A673 (cell line): Measurements from ENCODE around the gene TRPV2. TPM values are rescaled to one million over a fixed set of nuclear protein-coding genes. Genes with fewer than 3 reads are reported as not detected.

ENCODE experiments used
- BruUV-seq: library from RNA; stranded (reverse); fragments of 400-500 nt; replicated peaks from 2 replicates; lab custom pipeline; 2021; lab: Mats Ljungman, UMichigan
- CTCF ChIA-PET: fragments of 300-600 bp; sonication (Branson Sonifier 250); formaldehyde crosslinking; loops from one replicate; lab custom pipeline; 2022; ENCODE audit warnings: antibody characterized with exemption; lab: Charles Lee
- POLR2A ChIA-PET: fragments of 300-600 bp; sonication (Branson Sonifier 250); formaldehyde crosslinking; loops from one replicate; lab custom pipeline; 2022; ENCODE audit warnings: antibody characterized with exemption; ENCODE audit not compliant: low non-redundant PET; lab: Charles Lee
- DNase-seq: peaks from one replicate; pipeline ENCODE4 v3.0.0-alpha.2; 2015; ENCODE audit warnings: low spot score
- H3K27ac ChIP-seq: fragments of 200-600 bp; sonication (generic); 2 replicates; pipeline ENCODE4 v1.5.1; 2016; ENCODE audit warnings: mixed run types, low read depth, mild to moderate bottlenecking, mixed read lengths, antibody characterized with exemption, low read length; ENCODE audit not compliant: poor library complexity, severe bottlenecking
- H3K27me3 ChIP-seq: fragments of 200-600 bp; sonication (generic); replicated peaks from 2 replicates; pipeline ENCODE4 v1.6.1; 2017; ENCODE audit warnings: mixed run types, low read depth, mild to moderate bottlenecking, mixed read lengths, antibody characterized with exemption, low read length; ENCODE audit not compliant: insufficient read depth, poor library complexity
- H3K36me3 ChIP-seq: fragments of 200-600 bp; sonication (generic); 2 replicates; pipeline ENCODE4 v1.6.1; 2016; ENCODE audit warnings: mixed run types, mild to moderate bottlenecking, mixed read lengths, antibody characterized with exemption, low read length; ENCODE audit not compliant: insufficient read depth, poor library complexity, severe bottlenecking
- H3K4me1 ChIP-seq: fragments of 200-600 bp; sonication (generic); 2 replicates; pipeline ENCODE4 v1.6.1; 2017; ENCODE audit warnings: mixed run types, mild to moderate bottlenecking, mixed read lengths, antibody characterized with exemption, low read length; ENCODE audit not compliant: insufficient read depth, poor library complexity, severe bottlenecking
- H3K4me3 ChIP-seq: fragments of 200-600 bp; sonication (generic); 2 replicates; pipeline ENCODE4 v1.5.1; 2016; ENCODE audit warnings: low read depth, mixed run types, mild to moderate bottlenecking, mixed read lengths, low read length; ENCODE audit not compliant: poor library complexity, severe bottlenecking
- H3K9me3 ChIP-seq: fragments of 200-600 bp; sonication (generic); 2 replicates; pipeline ENCODE4 v1.6.1; 2016; ENCODE audit warnings: mixed run types, low read depth, mild to moderate bottlenecking, mixed read lengths, antibody characterized with exemption, low read length; ENCODE audit not compliant: poor library complexity, severe bottlenecking
- CTCF ChIP-seq: fragments of 300-800, 200-600 bp; sonication (generic); conservative IDR thresholded peaks from 2 replicates; pipeline ENCODE4 v1.5.1; 2017; ENCODE audit warnings: low read depth, mild to moderate bottlenecking, antibody characterized with exemption, low read length, moderate library complexity, mixed read lengths
- EZH2 ChIP-seq: fragments of 200-600 bp; sonication (generic); IDR thresholded peaks from 2 replicates; pipeline ENCODE4 v1.6.1; 2017; ENCODE audit warnings: borderline replicate concordance, low read depth, mild to moderate bottlenecking, mixed read lengths, antibody characterized with exemption, low read length; ENCODE audit not compliant: poor library complexity, severe bottlenecking
- intact Hi-C: fragments of 100-400 bp; cut with micrococcal nuclease; formaldehyde crosslinking; loops from one replicate; pipeline ENCODE4 v1.10.0; 2022; ENCODE audit not compliant: unreplicated experiment
- total RNA-seq: library from RNA; stranded (reverse); gene quantifications from 2 replicates; pipeline ENCODE4 v1.2.3, GENCODE V29; 2021

TRPV2 gene
- total RNA-seq, 1 experiment from 2014 or later = not detected

GRCh38 chr17:16419929-16420271 is 4.5 kb downstream of the TRPV2 start:
- CTCF ChIA-PET = no interaction called here
- Histone ChIP-seq H3K9me3 (no peaks in the 10 kb centered on the region), H3K4me3 (no peak overlapping the region), H3K4me1 (peaks cover 9% of the 10 kb centered on the region), H3K36me3 (no peaks in the 10 kb centered on the region), H3K27me3 (no peaks in the 10 kb centered on the region), H3K27ac (no peak overlapping the region)
- intact Hi-C loops = no loop called here
- no TSS peak for BruUV-seq
- no peak for DNase-seq
- POLR2A ChIA-PET = interaction anchor here (0.6 to 1.2 kb wide), 2 partner anchors 18 to 19 kb away, joined by 3 read pairs; no protein-coding TSS in a partner anchor
- no peak for TF ChIP-seq CTCF
- no peak for TF ChIP-seq EZH2

- POLR2A ChIA-PET = no interaction called here
- BruUV-seq = no TSS peak
- Histone ChIP-seq H3K4me1 (peaks cover 9% of the 10 kb centered on the region), H3K4me3 (no peak overlapping the region), H3K27ac (no peak overlapping the region), H3K36me3 (no peaks in the 10 kb centered on the region), H3K27me3 (no peaks in the 10 kb centered on the region), H3K9me3 (no peaks in the 10 kb centered on the region)
- CTCF ChIA-PET = no interaction called here
- no peak for TF ChIP-seq CTCF
- no peak for TF ChIP-seq EZH2
- no peak for DNase-seq
- intact Hi-C loops = no loop called here
Observed at GRCh38 chr17:16422416-16422815, 7.0 kb downstream of the TRPV2 start.

- no TSS peak for BruUV-seq
- Histone ChIP-seq H3K4me1 (peaks cover 9% of the 10 kb centered on the region), H3K9me3 (no peaks in the 10 kb centered on the region), H3K27me3 (no peaks in the 10 kb centered on the region), H3K36me3 (no peaks in the 10 kb centered on the region), H3K27ac (no peak overlapping the region), H3K4me3 (no peak overlapping the region)
- no peak for TF ChIP-seq EZH2
- no peak for TF ChIP-seq CTCF
- no peak for DNase-seq
- CTCF ChIA-PET = no interaction called here
- intact Hi-C loops = no loop called here
- POLR2A ChIA-PET = no interaction called here
Observed at GRCh38 chr17:16423226-16423872, 8.0 kb downstream of the TRPV2 start.
